ENCODE data around the gene ISCA2. TPM values are rescaled to one million over a fixed set of nuclear protein-coding genes. Genes with fewer than 3 reads are reported as not detected.

ISCA2 gene
- total and polyA plus RNA-seq, 9 donors = 21.7 to 27.1 (median 24.5) TPM

- Histone ChIP-seq H3K4me1 (ENCODE audit: control insufficient read depth, insufficient read depth, low read length) (peaks cover 2% of the 10 kb centered on the region), H3K27ac (ENCODE audit: low read length) (no peak overlapping the region), H3K36me3 (ENCODE audit: control insufficient read depth, insufficient read depth, low read length) (peaks cover 22% of the 10 kb centered on the region), H3K4me3 (ENCODE audit: low read length) (no peak overlapping the region), H3K9me3 (replicated peaks; ENCODE audit: control insufficient read depth, low read depth, low read length) (no peaks in the 10 kb centered on the region), H3K27me3 (ENCODE audit: control insufficient read depth, insufficient read depth, low read length) (no peaks in the 10 kb centered on the region)
- WGBS (ENCODE audit: insufficient coverage) = no CpG with 5 or more reads among the region's 2 CpGs
- DNase-seq = no peak
Measured at GRCh38 chr14:74478996-74479635, 14.4 kb upstream of the ISCA2 start.

DNA sequence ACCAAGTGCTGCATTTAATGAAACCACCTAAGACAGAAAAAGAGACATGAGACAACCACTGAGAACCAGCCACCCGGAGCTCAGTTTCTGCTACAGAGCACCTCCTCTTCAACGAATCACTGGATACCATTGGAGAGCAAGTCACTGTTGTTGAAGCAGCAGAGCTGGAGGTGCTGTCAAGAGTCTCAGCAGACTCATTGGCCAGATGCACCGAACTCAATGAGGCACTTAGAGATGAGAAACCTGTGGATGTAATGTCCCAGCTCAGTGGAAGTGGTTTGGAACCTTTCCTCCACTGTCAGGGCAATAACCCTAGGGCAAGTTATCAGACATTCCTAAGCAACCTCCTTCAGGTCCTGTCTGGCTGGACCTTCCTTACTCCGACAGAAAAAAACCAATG lies 13.5 kb upstream of the ISCA2 start:
- H3K4me1 ChIP-seq (ENCODE audit: control insufficient read depth, insufficient read depth, low read length) = no peaks in the 10 kb centered on the region
- no peaks in the 10 kb centered on the region for H3K27me3 ChIP-seq (ENCODE audit: control insufficient read depth, insufficient read depth, low read length)
- H3K4me3 ChIP-seq (ENCODE audit: low read length) = no peak overlapping the region
- no peak overlapping the region for H3K27ac ChIP-seq (ENCODE audit: low read length)
- no peak for DNase-seq
- H3K36me3 ChIP-seq (ENCODE audit: control insufficient read depth, insufficient read depth, low read length) = peaks cover 21% of the 10 kb centered on the region
- H3K9me3 ChIP-seq (replicated peaks; ENCODE audit: control insufficient read depth, low read depth, low read length) = no peaks in the 10 kb centered on the region
- WGBS (ENCODE audit: insufficient coverage) = 70% methylated on average over 2 of the region's 4 CpGs

GRCh38 chr14:74482571-74482970 lies 11.0 kb upstream of the ISCA2 start:
- H3K4me1 ChIP-seq (ENCODE audit: control insufficient read depth, insufficient read depth, low read length) = no peaks in the 10 kb centered on the region
- no peaks in the 10 kb centered on the region for H3K9me3 ChIP-seq (replicated peaks; ENCODE audit: control insufficient read depth, low read depth, low read length)
- H3K27me3 ChIP-seq (ENCODE audit: control insufficient read depth, insufficient read depth, low read length) = no peaks in the 10 kb centered on the region
- DNase-seq = no peak
- no CpG with 5 or more reads among the region's 3 CpGs for WGBS (ENCODE audit: insufficient coverage)
- peaks cover 17% of the 10 kb centered on the region for H3K36me3 ChIP-seq (ENCODE audit: control insufficient read depth, insufficient read depth, low read length)
- H3K27ac ChIP-seq (ENCODE audit: low read length) = no peak overlapping the region
- no peak overlapping the region for H3K4me3 ChIP-seq (ENCODE audit: low read length)

DNA sequence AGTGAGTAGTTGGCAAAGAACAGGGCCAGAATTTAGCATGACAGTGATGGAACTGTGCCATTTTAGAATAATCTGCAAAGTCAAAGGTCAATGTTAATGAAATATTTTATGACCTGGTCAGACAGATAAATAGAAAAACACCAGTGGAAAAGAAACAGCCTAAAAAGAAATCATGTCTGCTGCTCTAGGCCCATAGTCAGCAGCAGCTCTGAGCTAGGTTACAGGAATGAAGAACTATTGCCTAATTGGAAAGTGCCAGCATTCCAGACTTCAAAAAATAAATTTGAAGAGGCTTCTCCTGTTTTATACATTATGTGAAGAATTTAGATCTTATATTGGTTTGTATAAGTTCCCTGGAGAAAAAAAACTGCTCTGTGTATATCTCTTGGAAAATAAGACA lies 10.2 kb upstream of the ISCA2 start:
- H3K4me1 ChIP-seq (ENCODE audit: control insufficient read depth, insufficient read depth, low read length) = no peaks in the 10 kb centered on the region
- H3K4me3 ChIP-seq (ENCODE audit: low read length) = no peak overlapping the region
- no peaks in the 10 kb centered on the region for H3K27me3 ChIP-seq (ENCODE audit: control insufficient read depth, insufficient read depth, low read length)
- H3K36me3 ChIP-seq (ENCODE audit: control insufficient read depth, insufficient read depth, low read length) = peaks cover 15% of the 10 kb centered on the region
- no peak overlapping the region for H3K27ac ChIP-seq (ENCODE audit: low read length)
- peak; percentile 71 for DNase-seq
- no peaks in the 10 kb centered on the region for H3K9me3 ChIP-seq (replicated peaks; ENCODE audit: control insufficient read depth, low read depth, low read length)

DNA sequence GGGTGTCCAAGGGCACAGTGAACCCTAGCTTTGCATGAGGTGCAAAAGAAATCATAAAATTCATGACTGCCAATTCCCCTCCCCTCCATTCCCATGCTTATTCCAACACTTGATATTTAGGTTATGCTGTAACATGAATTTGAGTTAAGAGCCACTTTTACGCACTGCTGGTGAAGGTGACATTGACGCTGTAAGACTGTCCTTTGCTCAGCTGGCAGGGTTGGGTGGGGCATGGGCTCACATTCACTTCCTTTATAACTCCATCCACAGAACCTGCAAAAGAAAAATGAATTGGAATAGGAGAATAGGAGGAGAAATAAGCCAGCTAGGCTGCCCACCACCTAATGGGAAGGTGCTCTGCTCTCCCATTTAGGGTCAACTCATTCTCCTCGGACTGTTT lies 7.4 kb upstream of the ISCA2 start:
- Histone ChIP-seq H3K27me3 (ENCODE audit: control insufficient read depth, insufficient read depth, low read length) (no peaks in the 10 kb centered on the region), H3K36me3 (ENCODE audit: control insufficient read depth, insufficient read depth, low read length) (peaks cover 6% of the 10 kb centered on the region), H3K27ac (ENCODE audit: low read length) (no peak overlapping the region), H3K4me1 (ENCODE audit: control insufficient read depth, insufficient read depth, low read length) (no peaks in the 10 kb centered on the region), H3K4me3 (ENCODE audit: low read length) (no peak overlapping the region), H3K9me3 (replicated peaks; ENCODE audit: control insufficient read depth, low read depth, low read length) (no peaks in the 10 kb centered on the region)
- no CpG with 5 or more reads among the region's 3 CpGs for WGBS (ENCODE audit: insufficient coverage)
- no peak for DNase-seq

DNA sequence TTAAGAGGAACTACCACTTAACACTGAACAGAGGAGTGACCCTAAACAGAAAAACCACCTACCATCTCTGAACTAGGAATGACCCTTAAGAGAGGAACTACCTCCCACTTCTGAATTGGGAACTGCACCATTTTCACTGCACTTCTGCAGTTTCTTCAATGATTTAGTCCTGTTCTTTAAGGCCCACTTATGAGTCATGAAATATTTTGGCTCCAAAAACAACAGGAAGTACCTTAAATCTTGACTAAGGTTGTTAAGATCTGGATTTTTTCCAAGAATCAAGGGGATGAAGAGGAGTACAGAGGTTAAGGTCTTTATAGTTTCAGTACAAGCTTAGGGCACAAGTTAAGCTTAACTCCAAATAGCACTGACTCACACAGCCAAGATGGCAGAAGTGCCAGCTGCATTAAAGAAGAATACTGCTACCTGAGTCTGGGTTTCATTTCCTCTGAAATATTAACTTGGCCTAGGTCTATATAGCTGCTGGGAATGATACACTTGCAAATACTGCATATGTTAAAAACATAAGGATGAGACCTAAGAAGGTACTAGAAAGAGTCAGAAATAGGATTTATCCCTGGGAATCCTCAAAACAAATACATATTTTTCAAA lies 4.7 kb upstream of the ISCA2 start:
- peaks cover 6% of the 10 kb centered on the region for H3K27me3 ChIP-seq (ENCODE audit: control insufficient read depth, insufficient read depth, low read length)
- DNase-seq = peak; percentile 30
- H3K4me3 ChIP-seq (ENCODE audit: low read length) = no peak overlapping the region
- peaks cover 6% of the 10 kb centered on the region for H3K4me1 ChIP-seq (ENCODE audit: control insufficient read depth, insufficient read depth, low read length)
- H3K9me3 ChIP-seq (replicated peaks; ENCODE audit: control insufficient read depth, low read depth, low read length) = no peaks in the 10 kb centered on the region
- H3K36me3 ChIP-seq (ENCODE audit: control insufficient read depth, insufficient read depth, low read length) = peaks cover 5% of the 10 kb centered on the region
- no peak overlapping the region for H3K27ac ChIP-seq (ENCODE audit: low read length)

- WGBS (ENCODE audit: insufficient coverage) = no CpG with 5 or more reads among the region's 1 CpG
- peaks cover 14% of the 10 kb centered on the region for H3K4me1 ChIP-seq (ENCODE audit: control insufficient read depth, insufficient read depth, low read length)
- H3K27me3 ChIP-seq (ENCODE audit: control insufficient read depth, insufficient read depth, low read length) = peaks cover 6% of the 10 kb centered on the region
Measured at GRCh38 chr14:74490486-74490885, 3.1 kb upstream of the ISCA2 start.

DNA sequence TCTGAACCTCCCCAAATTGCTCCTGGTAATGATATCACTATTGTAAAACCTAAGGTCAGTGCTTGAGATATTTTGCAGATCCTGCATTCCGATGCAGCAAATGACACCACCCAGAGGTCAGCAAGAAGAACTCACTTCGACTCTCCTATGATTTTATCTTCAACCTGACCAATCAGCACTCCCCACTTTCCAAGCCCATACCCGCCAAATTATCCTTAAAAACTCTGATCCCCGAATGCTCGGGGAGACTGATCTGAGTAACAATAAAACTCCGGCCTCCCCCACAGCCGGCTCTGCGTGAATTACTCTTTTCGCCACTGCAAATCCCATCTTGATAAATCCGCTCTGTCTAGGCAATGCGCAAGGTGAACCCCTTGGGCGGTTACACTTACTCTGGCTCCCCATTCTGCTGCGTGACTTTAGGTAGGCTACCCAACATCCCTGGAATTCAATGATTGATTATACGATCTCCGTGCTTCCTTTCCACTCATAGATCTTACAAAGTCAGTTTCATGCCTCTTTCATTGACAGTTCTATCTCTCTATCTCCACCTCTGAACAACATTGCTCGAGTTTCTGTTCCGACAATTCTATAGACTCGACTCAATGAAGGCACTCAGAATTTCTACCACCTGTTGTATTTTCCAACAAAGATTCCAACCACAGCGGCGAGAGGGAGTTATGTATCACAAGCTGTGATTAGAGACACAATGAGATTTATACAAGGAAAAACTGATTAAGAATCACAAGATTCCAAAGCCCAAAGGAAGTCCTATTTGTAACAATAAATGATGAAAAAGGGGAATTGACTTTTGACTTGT lies 1.4 kb upstream of the ISCA2 start:
- peak; percentile 63 for DNase-seq
- Histone ChIP-seq H3K4me3 (ENCODE audit: low read length) (peak overlapping the region; percentile 58), H3K4me1 (ENCODE audit: control insufficient read depth, insufficient read depth, low read length) (peaks cover 14% of the 10 kb centered on the region)

More at GRCh38 chr14:74490486-74490885, 3.1 kb upstream of the ISCA2 start:
- DNase-seq = no peak
- Histone ChIP-seq H3K4me3 (ENCODE audit: low read length) (no peak overlapping the region), H3K36me3 (ENCODE audit: control insufficient read depth, insufficient read depth, low read length) (peaks cover 2% of the 10 kb centered on the region), H3K27ac (ENCODE audit: low read length) (no peak overlapping the region), H3K9me3 (replicated peaks; ENCODE audit: control insufficient read depth, low read depth, low read length) (no peaks in the 10 kb centered on the region)

DNA sequence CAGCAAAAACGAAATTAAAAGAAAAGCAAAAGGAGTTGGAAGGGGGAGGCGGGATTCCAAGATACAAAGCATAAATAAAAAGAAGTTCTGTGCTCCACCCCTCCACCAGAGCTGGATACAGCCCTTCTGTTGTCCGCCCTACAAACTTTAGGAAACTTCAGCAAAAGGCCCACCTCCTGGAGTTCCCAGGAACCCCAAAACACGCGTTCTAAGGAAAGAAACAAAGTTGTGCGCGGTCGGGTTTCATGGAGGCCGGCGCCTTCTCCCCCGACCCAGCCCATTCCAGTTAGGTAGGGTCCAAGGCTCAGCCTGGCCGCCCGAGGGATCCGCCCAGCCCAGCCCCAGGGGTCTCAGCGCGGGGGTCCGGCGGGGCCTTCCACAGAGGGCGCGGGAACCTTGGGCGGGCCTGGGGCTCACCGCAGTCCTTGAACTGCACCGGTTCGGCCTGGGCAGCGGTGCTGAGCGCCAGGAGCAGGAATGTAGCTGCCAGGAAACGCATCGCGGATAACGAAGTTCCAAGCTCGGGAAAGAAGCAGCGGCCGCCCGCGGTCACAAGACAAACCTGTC lies 706 bp upstream of the ISCA2 start, which contains the start of gene NPC2:
NPC2 (minus strand) TSS at position 530 of the 567 bp plus-strand sequence; CDS start at position 499, 31 bp downstream.
- H3K36me3 ChIP-seq (ENCODE audit: control insufficient read depth, insufficient read depth, low read length) = peaks cover 2% of the 10 kb centered on the region
- WGBS (ENCODE audit: insufficient coverage) = under 1% methylated on average over 33 of the region's 35 CpGs
- peak within 1 kb of the TSS; percentile 91 for H3K27ac ChIP-seq (ENCODE audit: low read length)
- peak within 1 kb of the TSS; percentile 58 for H3K4me3 ChIP-seq (ENCODE audit: low read length)
- peak; percentile 57 for DNase-seq
- peaks cover 6% of the 10 kb centered on the region for H3K27me3 ChIP-seq (ENCODE audit: control insufficient read depth, insufficient read depth, low read length)
- no peaks in the 10 kb centered on the region for H3K9me3 ChIP-seq (replicated peaks; ENCODE audit: control insufficient read depth, low read depth, low read length)
- H3K4me1 ChIP-seq (ENCODE audit: control insufficient read depth, insufficient read depth, low read length) = peaks cover 14% of the 10 kb centered on the region

More for the DNA sequence above, 1.4 kb upstream of the ISCA2 start:
- Histone ChIP-seq H3K9me3 (replicated peaks; ENCODE audit: control insufficient read depth, low read depth, low read length) (no peaks in the 10 kb centered on the region), H3K27me3 (ENCODE audit: control insufficient read depth, insufficient read depth, low read length) (peaks cover 6% of the 10 kb centered on the region), H3K27ac (ENCODE audit: low read length) (peak overlapping the region; percentile 91), H3K36me3 (ENCODE audit: control insufficient read depth, insufficient read depth, low read length) (peaks cover 2% of the 10 kb centered on the region)
- WGBS (ENCODE audit: insufficient coverage) = 3% methylated on average over 17 of the region's 20 CpGs

DNA sequence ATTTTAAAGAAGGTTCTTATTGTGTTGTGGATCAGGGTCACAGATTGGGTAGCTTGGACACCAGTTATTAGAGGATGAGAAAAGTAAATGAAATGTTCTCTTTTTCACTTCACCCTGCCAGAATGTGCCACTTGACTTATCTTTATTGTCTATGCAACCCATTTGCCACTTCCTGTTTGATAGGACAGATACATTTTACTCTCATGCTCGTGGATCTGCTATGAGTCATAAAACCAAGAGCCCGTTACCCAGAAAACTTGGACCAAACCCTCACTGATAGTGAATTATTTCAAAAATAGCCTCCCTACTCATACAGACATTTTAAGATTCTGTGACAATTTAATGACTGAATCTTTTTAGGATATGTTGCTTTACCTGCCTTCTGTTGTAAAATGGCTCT lies 1.8 kb downstream of the ISCA2 start:
- Histone ChIP-seq H3K27me3 (ENCODE audit: control insufficient read depth, insufficient read depth, low read length) (peaks cover 6% of the 10 kb centered on the region), H3K36me3 (ENCODE audit: control insufficient read depth, insufficient read depth, low read length) (peaks cover 4% of the 10 kb centered on the region), H3K4me1 (ENCODE audit: control insufficient read depth, insufficient read depth, low read length) (peaks cover 14% of the 10 kb centered on the region), H3K4me3 (ENCODE audit: low read length) (no peak overlapping the region), H3K27ac (ENCODE audit: low read length) (no peak overlapping the region), H3K9me3 (replicated peaks; ENCODE audit: control insufficient read depth, low read depth, low read length) (no peaks in the 10 kb centered on the region)
- no peak for DNase-seq
- WGBS (ENCODE audit: insufficient coverage) = no CpG with 5 or more reads among the region's 2 CpGs
